ENCODE results near the gene GPR15. TPM values are rescaled to one million over a fixed set of nuclear protein-coding genes. Genes with fewer than 3 reads are reported as not detected.

The GPR15 gene
- total RNA-seq, 4 donors from 2014 or later: not detected

DNA sequence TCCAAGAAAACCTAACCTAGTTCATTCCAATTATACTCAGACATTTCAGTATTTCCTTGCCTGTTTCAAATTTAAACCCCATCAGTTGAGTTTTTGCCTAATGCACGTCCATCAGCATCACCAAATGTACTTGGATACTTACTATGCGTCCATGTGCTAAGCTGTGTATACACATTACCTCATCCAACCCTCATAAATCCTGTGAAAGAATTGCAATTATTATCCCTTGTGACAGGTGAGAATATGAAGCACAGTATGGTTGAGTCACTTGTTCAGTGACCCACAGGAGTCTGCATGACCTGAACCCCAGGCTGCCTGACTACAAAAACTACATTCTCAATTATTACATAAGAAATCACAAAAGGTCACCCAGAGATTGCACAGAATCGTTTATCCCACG, 31.8 kb upstream of the GPR15 start:
- in situ Hi-C loops (cut with MboI; ENCODE audit: low sequenced_read_pairs in 4 of 4) (no loop called here), intact Hi-C loops (cut with DNase I; ENCODE audit: low total_unique reads) (no loop called here)
- DNase-seq: no peak
- H3K9me3 ChIP-seq: no peaks in the 10 kb centered on the region
- no peak for ATAC-seq
- no peak overlapping the region for H3K27ac ChIP-seq
- H3K27me3 ChIP-seq: no peaks in the 10 kb centered on the region
- no peaks in the 10 kb centered on the region for H3K4me1 ChIP-seq
- H3K36me3 ChIP-seq: no peaks in the 10 kb centered on the region
- TF ChIP-seq, protein P1, sequence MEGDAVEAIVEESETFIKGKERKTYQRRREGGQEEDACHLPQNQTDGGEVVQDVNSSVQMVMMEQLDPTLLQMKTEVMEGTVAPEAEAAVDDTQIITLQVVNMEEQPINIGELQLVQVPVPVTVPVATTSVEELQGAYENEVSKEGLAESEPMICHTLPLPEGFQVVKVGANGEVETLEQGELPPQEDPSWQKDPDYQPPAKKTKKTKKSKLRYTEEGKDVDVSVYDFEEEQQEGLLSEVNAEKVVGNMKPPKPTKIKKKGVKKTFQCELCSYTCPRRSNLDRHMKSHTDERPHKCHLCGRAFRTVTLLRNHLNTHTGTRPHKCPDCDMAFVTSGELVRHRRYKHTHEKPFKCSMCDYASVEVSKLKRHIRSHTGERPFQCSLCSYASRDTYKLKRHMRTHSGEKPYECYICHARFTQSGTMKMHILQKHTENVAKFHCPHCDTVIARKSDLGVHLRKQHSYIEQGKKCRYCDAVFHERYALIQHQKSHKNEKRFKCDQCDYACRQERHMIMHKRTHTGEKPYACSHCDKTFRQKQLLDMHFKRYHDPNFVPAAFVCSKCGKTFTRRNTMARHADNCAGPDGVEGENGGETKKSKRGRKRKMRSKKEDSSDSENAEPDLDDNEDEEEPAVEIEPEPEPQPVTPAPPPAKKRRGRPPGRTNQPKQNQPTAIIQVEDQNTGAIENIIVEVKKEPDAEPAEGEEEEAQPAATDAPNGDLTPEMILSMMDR (IDR thresholded peaks at IDR 0.05 in 4 of 5, conservative IDR thresholded peaks at IDR 0.05 in 1 of 5): no peak
- no peak for TF ChIP-seq POLR2A (IDR thresholded peaks at IDR 0.05)
- H3K4me3 ChIP-seq: no peak overlapping the region

DNA sequence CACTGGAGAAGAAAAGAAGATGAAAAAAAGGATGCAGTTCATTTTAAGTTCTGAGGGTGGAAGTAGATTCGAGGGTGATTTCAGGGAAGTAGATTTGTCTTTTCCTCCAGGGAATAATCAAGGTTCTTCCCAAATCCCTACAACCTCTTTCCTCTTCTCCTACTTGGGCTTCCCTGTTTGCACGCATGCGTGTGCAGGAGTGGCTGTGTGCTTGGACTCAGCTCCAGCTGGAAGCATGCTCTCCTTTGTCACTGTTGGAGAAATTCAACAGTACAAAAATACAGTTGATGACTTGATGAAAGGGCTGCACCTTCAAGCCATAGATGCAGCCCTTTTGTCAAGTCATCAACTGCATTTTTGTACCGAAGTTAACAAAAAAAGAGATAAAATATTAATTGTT, 30.5 kb upstream of the GPR15 start:
- ATAC-seq (no peak), DNase-seq (no peak)
- Histone ChIP-seq H3K9me3 (no peaks in the 10 kb centered on the region), H3K27me3 (no peaks in the 10 kb centered on the region), H3K36me3 (no peaks in the 10 kb centered on the region), H3K27ac (no peak overlapping the region), H3K4me1 (no peaks in the 10 kb centered on the region), H3K4me3 (no peak overlapping the region)
- intact Hi-C loops (cut with DNase I; ENCODE audit: low total_unique reads): no loop called here
- TF ChIP-seq POLR2A (IDR thresholded peaks at IDR 0.05): no peak
- TF ChIP-seq, protein P1 (IDR thresholded peaks at IDR 0.05 in 4 of 5, conservative IDR thresholded peaks at IDR 0.05 in 1 of 5): no peak
- in situ Hi-C loops (cut with MboI; ENCODE audit: low sequenced_read_pairs in 4 of 4): no loop called here

DNA sequence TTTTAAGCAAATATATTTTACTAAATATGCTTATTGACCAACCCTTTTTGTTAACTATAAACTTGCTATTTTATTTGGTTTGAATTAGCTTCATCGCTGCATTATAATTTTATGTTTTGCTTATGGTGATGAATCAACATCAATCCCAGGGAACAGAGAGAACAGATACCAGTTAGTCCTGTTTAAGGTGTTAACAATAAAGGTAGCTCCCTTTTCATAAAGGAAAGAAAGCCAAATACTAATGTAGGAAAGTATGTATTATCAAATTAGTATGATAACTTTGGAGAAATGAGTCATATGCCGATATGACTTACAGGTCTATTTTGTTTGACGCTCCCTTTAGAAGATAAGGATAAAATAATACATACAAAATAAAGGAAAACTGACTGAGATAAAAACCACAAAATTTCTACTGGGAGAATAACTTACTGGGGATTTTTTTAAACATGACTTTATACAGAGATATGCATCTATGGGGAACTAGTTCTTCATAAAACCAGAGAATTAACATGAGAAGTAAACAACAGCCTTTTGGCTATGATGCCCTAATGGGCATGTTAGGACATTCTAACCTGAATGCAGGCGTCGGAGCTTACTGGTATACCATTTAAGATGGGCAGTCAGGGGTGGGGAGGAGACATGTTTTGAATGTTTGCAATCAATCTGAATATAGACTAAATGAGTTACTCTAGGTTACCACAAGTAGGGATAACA, 29.8 kb upstream of the GPR15 start:
- Histone ChIP-seq H3K4me1 (no peaks in the 10 kb centered on the region), H3K27ac (no peak overlapping the region), H3K4me3 (no peak overlapping the region), H3K9me3 (no peaks in the 10 kb centered on the region), H3K27me3 (no peaks in the 10 kb centered on the region), H3K36me3 (no peaks in the 10 kb centered on the region)
- intact Hi-C loops (cut with DNase I; ENCODE audit: low total_unique reads) (no loop called here), in situ Hi-C loops (cut with MboI; ENCODE audit: low sequenced_read_pairs in 4 of 4) (no loop called here)
- no peak for ATAC-seq
- TF ChIP-seq POLR2A (IDR thresholded peaks at IDR 0.05): no peak
- TF ChIP-seq, protein P1 (IDR thresholded peaks at IDR 0.05 in 4 of 5, conservative IDR thresholded peaks at IDR 0.05 in 1 of 5): no peak
- no peak for DNase-seq

DNA sequence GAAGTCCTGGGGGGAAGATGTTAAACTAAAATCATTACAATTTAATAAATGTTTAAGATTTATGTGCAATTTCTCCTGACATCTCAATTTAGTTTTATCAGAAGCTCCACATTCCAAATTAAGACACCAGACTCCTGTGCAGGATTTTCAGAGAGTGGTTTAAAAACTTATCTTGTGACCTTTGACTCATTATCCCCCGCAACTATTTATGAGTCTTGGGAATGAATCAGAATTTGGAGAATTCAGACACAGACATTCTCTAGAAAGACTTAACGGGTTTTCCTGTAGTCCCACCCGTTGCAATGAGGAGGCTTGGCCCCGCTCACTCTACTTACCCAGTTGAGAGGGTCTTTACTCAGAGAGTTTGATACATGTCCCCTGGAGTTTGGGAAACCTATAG, 27.2 kb upstream of the GPR15 start:
- Histone ChIP-seq H3K4me3 (no peak overlapping the region), H3K27ac (no peak overlapping the region), H3K9me3 (no peaks in the 10 kb centered on the region), H3K27me3 (no peaks in the 10 kb centered on the region), H3K36me3 (no peaks in the 10 kb centered on the region), H3K4me1 (no peaks in the 10 kb centered on the region)
- in situ Hi-C loops (cut with MboI; ENCODE audit: low sequenced_read_pairs in 4 of 4) (no loop called here), intact Hi-C loops (cut with DNase I; ENCODE audit: low total_unique reads) (no loop called here)
- ATAC-seq (no peak), DNase-seq (no peak)
- TF ChIP-seq, protein P1 (IDR thresholded peaks at IDR 0.05 in 4 of 5, conservative IDR thresholded peaks at IDR 0.05 in 1 of 5): no peak
- no peak for TF ChIP-seq POLR2A (IDR thresholded peaks at IDR 0.05)

DNA sequence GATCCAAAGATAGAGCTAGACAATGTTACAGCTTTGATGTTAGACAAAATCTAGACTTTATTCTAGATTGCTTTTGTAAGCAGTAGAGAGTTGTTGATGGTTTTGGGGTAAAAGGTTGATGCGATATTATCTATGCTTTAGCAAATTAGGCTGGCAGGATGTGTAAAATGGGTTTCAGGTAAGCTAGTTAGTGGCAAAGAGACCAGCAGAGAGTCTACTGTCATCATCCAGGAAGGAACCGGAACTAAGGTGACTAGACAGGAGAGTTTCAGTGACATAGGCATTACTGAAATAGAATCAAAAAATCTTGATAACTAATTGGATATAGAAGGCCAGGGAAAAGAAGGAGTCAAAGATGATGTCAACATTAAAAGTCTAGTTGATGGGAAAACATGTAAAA, 23.2 kb upstream of the GPR15 start:
- Histone ChIP-seq H3K36me3 (no peaks in the 10 kb centered on the region), H3K27ac (no peak overlapping the region), H3K4me1 (peaks cover 5 to 14% of the 10 kb centered on the region in 2 donors), H3K9me3 (no peaks in the 10 kb centered on the region), H3K4me3 (no peak overlapping the region), H3K27me3 (no peaks in the 10 kb centered on the region)
- in situ Hi-C loops (cut with MboI; ENCODE audit: low sequenced_read_pairs in 4 of 4): no loop called here
- intact Hi-C loops (cut with DNase I; ENCODE audit: low total_unique reads): no loop called here
- ATAC-seq (no peak), DNase-seq (no peak)
- no peak for TF ChIP-seq POLR2A (IDR thresholded peaks at IDR 0.05)
- TF ChIP-seq, protein P1 (IDR thresholded peaks at IDR 0.05 in 4 of 5, conservative IDR thresholded peaks at IDR 0.05 in 1 of 5): no peak

All from gastrocnemius medialis (tissue), 4 donors.